Measurements from ENCODE around the gene AKAP6.
A peak's percentile ranks its signal among the peaks of the same experiment; 100 is the strongest.
"Not testable (repeated sequence)": the region's sequence is repeated elsewhere in the genome, so short reads cannot be mapped to it uniquely, and the experiment has no call there.

The AKAP6 gene

GRCh38 chr14:32350020-32350419 lies 20.9 kb downstream of the AKAP6 start:
- Mint-ChIP-seq H3K27me3 (no peaks in the 10 kb centered on the region), H3K4me1 (peaks cover 10% of the 10 kb centered on the region), H3K4me3 (no peak overlapping the region), H3K27ac (no peak overlapping the region), H3K9me3 (no peaks in the 10 kb centered on the region), H3K36me3 (no peaks in the 10 kb centered on the region)
- ATAC-seq: peak; percentile 91

GRCh38 chr14:32352631-32353030 lies 23.5 kb downstream of the AKAP6 start:
- H3K36me3 Mint-ChIP-seq: no peaks in the 10 kb centered on the region
- no peak for ATAC-seq
- H3K27ac Mint-ChIP-seq: no peak overlapping the region
- H3K4me3 Mint-ChIP-seq: no peak overlapping the region
- no peaks in the 10 kb centered on the region for H3K27me3 Mint-ChIP-seq
- no peaks in the 10 kb centered on the region for H3K9me3 Mint-ChIP-seq
- peaks cover 10% of the 10 kb centered on the region for H3K4me1 Mint-ChIP-seq

DNA sequence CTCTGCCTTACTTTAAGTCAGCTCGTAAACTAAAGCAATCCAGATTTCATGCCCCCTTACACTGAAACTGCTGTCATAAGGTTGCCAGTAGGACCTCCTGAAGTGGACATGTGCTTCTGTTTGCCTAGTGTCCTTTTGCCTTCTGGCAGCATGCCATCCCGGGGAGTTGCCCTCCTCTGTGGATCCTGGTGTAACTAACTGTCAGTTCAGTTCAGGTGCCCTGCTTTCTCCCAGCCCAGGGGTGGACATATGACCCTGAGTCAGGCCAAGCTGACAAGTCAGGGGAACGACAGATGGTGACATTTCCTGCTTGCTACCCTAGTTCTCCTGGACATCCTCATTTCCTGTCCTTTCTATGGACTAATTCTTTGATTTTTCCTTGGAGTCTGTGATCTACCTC lies 25.6 kb downstream of the AKAP6 start:
- no peaks in the 10 kb centered on the region for H3K9me3 Mint-ChIP-seq
- H3K36me3 Mint-ChIP-seq: no peaks in the 10 kb centered on the region
- no peak overlapping the region for H3K4me3 Mint-ChIP-seq

DNA sequence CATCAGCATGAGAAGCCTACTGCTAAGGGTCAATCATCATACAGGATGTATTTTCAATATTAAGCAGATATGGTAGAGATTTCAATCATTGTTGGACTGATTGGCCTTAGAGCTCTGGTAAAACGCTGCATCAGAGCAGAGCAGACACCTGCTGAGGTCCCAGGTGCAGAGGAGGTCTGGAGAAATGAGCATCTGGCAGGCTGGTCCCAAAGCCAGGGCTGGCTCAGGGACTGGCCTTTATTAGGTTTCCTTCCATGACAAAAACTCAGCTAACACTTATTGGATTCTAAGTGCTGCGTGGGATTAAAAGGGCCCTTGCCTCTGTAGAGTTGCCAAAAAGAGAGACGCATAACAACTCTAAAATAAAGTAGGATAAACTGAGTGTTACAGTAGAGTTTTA lies 29.7 kb downstream of the AKAP6 start:
- Mint-ChIP-seq H3K27me3 (no peaks in the 10 kb centered on the region), H3K36me3 (no peaks in the 10 kb centered on the region), H3K4me1 (no peaks in the 10 kb centered on the region), H3K27ac (no peak overlapping the region), H3K4me3 (no peak overlapping the region), H3K9me3 (no peaks in the 10 kb centered on the region)
- ATAC-seq: no peak

More for the DNA sequence above, 25.6 kb downstream of the AKAP6 start:
- Mint-ChIP-seq H3K4me1 (peaks cover 6% of the 10 kb centered on the region), H3K27me3 (no peaks in the 10 kb centered on the region), H3K27ac (no peak overlapping the region)
- no peak for ATAC-seq

DNA sequence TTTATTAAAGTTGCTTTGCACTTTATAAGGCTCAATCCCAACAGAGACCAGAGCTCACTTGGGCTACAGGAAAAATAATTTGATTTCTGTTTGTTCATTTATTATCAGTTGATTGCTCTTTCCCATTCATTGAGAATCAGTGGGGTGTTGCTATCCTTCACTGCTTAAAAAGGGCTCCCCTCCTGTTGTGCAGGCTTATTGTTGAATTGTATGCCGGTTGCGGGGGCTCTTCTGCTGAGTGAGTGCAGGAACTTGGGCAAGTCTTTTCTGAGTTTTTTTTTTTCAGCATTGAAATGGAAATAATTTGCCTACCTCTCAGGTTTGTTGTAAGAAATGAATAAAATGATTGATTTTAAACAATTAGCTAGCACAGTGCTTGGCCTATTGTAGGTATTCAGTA lies 32.6 kb downstream of the AKAP6 start:
- H3K27ac Mint-ChIP-seq: no peak overlapping the region
- H3K36me3 Mint-ChIP-seq: no peaks in the 10 kb centered on the region
- H3K9me3 Mint-ChIP-seq: no peaks in the 10 kb centered on the region
- H3K4me3 Mint-ChIP-seq: no peak overlapping the region
- H3K4me1 Mint-ChIP-seq: peaks cover 6% of the 10 kb centered on the region
- H3K27me3 Mint-ChIP-seq: no peaks in the 10 kb centered on the region
- ATAC-seq: no peak

GRCh38 chr14:32363761-32364160 lies 34.7 kb downstream of the AKAP6 start:
- no peaks in the 10 kb centered on the region for H3K9me3 Mint-ChIP-seq
- ATAC-seq: no peak

GRCh38 chr14:32364941-32365340 lies 35.8 kb downstream of the AKAP6 start:
- no peaks in the 10 kb centered on the region for H3K27me3 Mint-ChIP-seq
- H3K27ac Mint-ChIP-seq: no peak overlapping the region
- H3K4me1 Mint-ChIP-seq: peaks cover 6% of the 10 kb centered on the region
- ATAC-seq: no peak
- no peaks in the 10 kb centered on the region for H3K36me3 Mint-ChIP-seq
- H3K9me3 Mint-ChIP-seq: no peaks in the 10 kb centered on the region
- H3K4me3 Mint-ChIP-seq: no peak overlapping the region

More at GRCh38 chr14:32363761-32364160, 34.7 kb downstream of the AKAP6 start:
- no peaks in the 10 kb centered on the region for H3K36me3 Mint-ChIP-seq
- no peak overlapping the region for H3K4me3 Mint-ChIP-seq
- H3K4me1 Mint-ChIP-seq: peaks cover 6% of the 10 kb centered on the region
- H3K27me3 Mint-ChIP-seq: no peaks in the 10 kb centered on the region
- no peak overlapping the region for H3K27ac Mint-ChIP-seq

DNA sequence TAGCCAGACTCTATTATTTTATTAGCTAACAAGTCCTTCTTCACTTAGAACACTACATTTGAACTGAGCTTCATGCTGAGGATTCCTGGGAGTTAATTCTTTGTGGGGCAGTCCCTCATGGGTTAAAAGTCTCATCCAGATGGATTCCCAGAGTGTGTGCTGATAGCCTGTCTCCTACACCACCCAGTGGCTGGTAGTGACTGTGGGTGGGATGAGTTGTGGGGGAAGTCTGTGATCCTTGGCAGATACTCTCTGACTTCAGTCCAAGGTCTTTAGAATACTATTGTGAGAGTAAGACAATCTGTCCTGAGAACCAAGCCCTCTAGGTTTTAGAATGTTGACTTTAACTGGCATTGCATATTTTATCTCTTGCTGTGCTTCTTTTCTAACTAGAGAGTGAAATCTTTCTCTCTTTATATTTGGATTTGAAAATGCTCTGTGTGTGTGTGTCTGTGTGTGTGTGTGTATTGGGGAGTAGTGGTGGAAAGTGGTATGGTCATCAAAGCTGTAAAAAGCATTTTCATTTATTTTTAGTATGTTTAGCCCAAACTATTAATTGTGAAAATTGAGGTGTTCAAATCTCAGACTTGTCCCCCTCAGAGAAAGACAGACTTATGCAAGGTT lies 37.3 kb downstream of the AKAP6 start:
- H3K4me3 Mint-ChIP-seq: no peak overlapping the region
- no peaks in the 10 kb centered on the region for H3K9me3 Mint-ChIP-seq
- no peak overlapping the region for H3K27ac Mint-ChIP-seq
- no peaks in the 10 kb centered on the region for H3K36me3 Mint-ChIP-seq
- no peak for ATAC-seq
- H3K27me3 Mint-ChIP-seq: no peaks in the 10 kb centered on the region
- peaks cover 6% of the 10 kb centered on the region for H3K4me1 Mint-ChIP-seq

DNA sequence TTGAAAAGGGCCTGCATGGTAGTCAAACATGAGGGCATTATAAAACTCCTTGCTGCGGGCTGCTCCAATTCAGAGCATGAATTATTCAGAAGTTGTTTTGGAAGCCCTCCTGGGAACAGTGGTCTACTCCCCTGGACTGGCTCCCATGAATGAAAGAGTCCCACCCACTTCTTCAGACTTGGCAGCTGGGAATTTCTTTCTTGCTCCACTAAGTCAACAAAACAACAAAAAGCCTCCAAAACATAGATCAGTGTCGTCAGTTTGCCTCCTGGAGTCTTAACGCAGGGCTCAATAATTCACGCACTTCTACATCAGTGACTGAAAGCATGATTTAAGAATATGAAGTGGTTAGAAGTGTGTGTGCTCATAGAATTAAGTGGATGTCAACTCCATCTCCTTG lies 37.9 kb downstream of the AKAP6 start:
- no peak for ATAC-seq
- Mint-ChIP-seq H3K36me3 (no peaks in the 10 kb centered on the region), H3K9me3 (peaks cover 5% of the 10 kb centered on the region), H3K27ac (no peak overlapping the region), H3K4me1 (peaks cover 6% of the 10 kb centered on the region), H3K27me3 (no peaks in the 10 kb centered on the region), H3K4me3 (no peak overlapping the region)

GRCh38 chr14:32367516-32367915 lies 38.4 kb downstream of the AKAP6 start:
- H3K27ac Mint-ChIP-seq: no peak overlapping the region
- H3K4me3 Mint-ChIP-seq: no peak overlapping the region
- no peaks in the 10 kb centered on the region for H3K27me3 Mint-ChIP-seq
- H3K36me3 Mint-ChIP-seq: no peaks in the 10 kb centered on the region
- H3K4me1 Mint-ChIP-seq: peaks cover 6% of the 10 kb centered on the region
- no peak for ATAC-seq
- H3K9me3 Mint-ChIP-seq: peaks cover 5% of the 10 kb centered on the region

- Mint-ChIP-seq H3K27ac (no peak overlapping the region), H3K4me1 (peaks cover 6% of the 10 kb centered on the region), H3K27me3 (peaks cover 5% of the 10 kb centered on the region), H3K9me3 (peaks cover 5% of the 10 kb centered on the region), H3K36me3 (no peaks in the 10 kb centered on the region), H3K4me3 (no peak overlapping the region)
- no peak for ATAC-seq
Measured at GRCh38 chr14:32368107-32368506, 39.0 kb downstream of the AKAP6 start.

DNA sequence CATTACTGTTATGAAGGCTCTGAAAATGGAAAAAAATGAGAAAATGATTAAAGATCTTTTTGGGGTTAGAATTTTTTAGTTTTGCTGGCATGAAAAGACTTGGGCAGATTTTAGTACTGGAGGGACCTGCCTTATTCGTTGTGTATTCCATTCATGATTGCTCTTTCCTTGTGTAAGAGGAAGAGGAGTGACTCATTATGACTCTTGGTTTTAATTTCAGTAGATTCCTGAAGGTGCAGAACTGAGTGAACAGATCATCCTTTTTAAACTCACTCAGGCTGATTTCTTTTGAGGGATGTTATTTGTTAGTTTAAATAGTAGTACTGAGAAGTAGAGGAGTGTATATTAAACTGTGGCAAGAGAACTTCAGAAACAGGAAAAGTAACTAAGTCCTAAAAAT lies 41.6 kb downstream of the AKAP6 start:
- H3K4me3 Mint-ChIP-seq: no peak overlapping the region
- ATAC-seq: no peak
- peaks cover 2% of the 10 kb centered on the region for H3K4me1 Mint-ChIP-seq
- no peak overlapping the region for H3K27ac Mint-ChIP-seq
- no peaks in the 10 kb centered on the region for H3K36me3 Mint-ChIP-seq
- peaks cover 6% of the 10 kb centered on the region for H3K27me3 Mint-ChIP-seq
- peaks cover 5% of the 10 kb centered on the region for H3K9me3 Mint-ChIP-seq

DNA sequence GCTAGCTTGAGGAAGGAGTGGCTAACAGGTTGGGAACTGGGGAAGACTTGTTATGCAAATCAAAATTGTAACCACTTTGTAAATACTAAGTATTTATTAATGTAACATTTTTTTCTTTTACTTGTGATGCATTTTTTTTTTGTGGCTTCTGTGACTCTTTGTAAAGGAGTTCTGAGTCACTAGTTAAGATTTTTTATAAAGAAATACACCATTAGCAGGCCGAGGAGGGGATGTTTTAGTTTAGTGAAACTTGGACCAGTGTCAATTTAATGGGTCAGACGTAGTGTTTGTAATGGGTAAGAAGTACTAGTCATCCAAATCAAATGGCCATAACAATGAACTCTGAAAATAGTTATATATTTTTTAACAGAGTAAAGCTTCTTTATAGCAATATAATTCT lies 43.1 kb downstream of the AKAP6 start:
- no peaks in the 10 kb centered on the region for H3K36me3 Mint-ChIP-seq
- ATAC-seq: no peak
- H3K27ac Mint-ChIP-seq: no peak overlapping the region
- H3K4me3 Mint-ChIP-seq: no peak overlapping the region
- no peaks in the 10 kb centered on the region for H3K4me1 Mint-ChIP-seq
- H3K27me3 Mint-ChIP-seq: peaks cover 6% of the 10 kb centered on the region
- peaks cover 5% of the 10 kb centered on the region for H3K9me3 Mint-ChIP-seq

- not testable (repeated sequence) for H3K27me3 Mint-ChIP-seq, H3K36me3 Mint-ChIP-seq, H3K4me3 Mint-ChIP-seq, H3K27ac Mint-ChIP-seq, ATAC-seq, H3K9me3 Mint-ChIP-seq, H3K4me1 Mint-ChIP-seq
Measured at GRCh38 chr14:32373174-32373573, 44.1 kb downstream of the AKAP6 start.

DNA sequence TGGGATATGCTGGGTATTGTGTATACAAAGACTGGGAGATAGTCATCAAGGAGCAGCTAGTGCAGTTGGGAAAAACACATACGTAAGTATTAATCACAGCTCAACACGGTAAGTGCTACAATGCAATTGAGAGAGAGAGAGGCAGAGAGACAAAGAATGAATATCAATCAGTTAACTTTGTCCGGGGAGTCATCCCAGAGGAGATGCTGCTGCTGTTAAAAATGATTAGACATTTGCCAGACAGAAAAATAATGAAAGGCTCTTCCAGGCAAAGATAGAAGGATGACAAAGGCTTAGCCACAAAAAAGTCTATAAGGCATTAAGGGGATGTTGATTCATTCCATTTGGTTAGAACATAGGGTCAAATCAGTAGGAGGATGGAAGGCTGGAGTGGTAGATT lies 45.1 kb downstream of the AKAP6 start:
- peaks cover 6% of the 10 kb centered on the region for H3K27me3 Mint-ChIP-seq
- peaks cover 5% of the 10 kb centered on the region for H3K9me3 Mint-ChIP-seq

DNA sequence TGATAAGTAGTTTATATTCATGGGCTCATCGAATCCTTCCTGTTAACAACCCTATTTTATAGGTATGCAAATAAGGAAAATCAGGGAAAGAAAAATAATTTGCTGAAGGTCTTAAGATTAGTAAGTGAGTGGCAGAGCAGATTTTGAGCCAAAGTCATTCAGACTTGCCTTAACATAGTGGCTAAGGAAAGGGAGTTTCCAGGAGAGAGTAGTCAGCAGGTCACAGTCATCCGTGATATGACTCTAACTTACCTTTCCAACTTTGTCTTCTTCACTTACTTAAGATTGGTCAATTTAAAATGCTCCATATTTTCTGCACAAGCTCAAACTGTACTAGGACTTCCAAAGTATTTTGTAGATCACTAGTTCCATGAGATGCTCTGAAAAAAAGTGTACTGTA lies 46.6 kb downstream of the AKAP6 start:
- Mint-ChIP-seq H3K27ac (no peak overlapping the region), H3K4me3 (no peak overlapping the region), H3K4me1 (no peaks in the 10 kb centered on the region), H3K36me3 (no peaks in the 10 kb centered on the region), H3K9me3 (peaks cover 5% of the 10 kb centered on the region), H3K27me3 (peaks cover 6% of the 10 kb centered on the region)
- ATAC-seq: no peak

More for the DNA sequence above, 45.1 kb downstream of the AKAP6 start:
- H3K4me3 Mint-ChIP-seq: no peak overlapping the region
- no peaks in the 10 kb centered on the region for H3K36me3 Mint-ChIP-seq
- no peak overlapping the region for H3K27ac Mint-ChIP-seq
- no peaks in the 10 kb centered on the region for H3K4me1 Mint-ChIP-seq
- no peak for ATAC-seq
